GM23248 (cell line): Measurements from ENCODE around the gene ZNF319.
"Not testable (repeated sequence)": the region's sequence is repeated elsewhere in the genome, so short reads cannot be mapped to it uniquely, and the experiment has no call there.

Experiments used
- EZH2 ChIP-seq: fragments of 200-600 bp; sonication (generic); IDR thresholded peaks from 2 replicates; pipeline ENCODE4 v1.6.1; 2018; ENCODE audit warnings: antibody characterized with exemption, mild to moderate bottlenecking; ENCODE audit not compliant: insufficient read depth, poor library complexity, severe bottlenecking
- EZH2phosphoT487 ChIP-seq: fragments of 200-600 bp; sonication (generic); IDR thresholded peaks from 2 replicates; pipeline ENCODE4 v1.6.1; 2018; ENCODE audit warnings: antibody characterized with exemption, moderate library complexity, mild to moderate bottlenecking, low read depth; ENCODE audit not compliant: insufficient read depth

DNA sequence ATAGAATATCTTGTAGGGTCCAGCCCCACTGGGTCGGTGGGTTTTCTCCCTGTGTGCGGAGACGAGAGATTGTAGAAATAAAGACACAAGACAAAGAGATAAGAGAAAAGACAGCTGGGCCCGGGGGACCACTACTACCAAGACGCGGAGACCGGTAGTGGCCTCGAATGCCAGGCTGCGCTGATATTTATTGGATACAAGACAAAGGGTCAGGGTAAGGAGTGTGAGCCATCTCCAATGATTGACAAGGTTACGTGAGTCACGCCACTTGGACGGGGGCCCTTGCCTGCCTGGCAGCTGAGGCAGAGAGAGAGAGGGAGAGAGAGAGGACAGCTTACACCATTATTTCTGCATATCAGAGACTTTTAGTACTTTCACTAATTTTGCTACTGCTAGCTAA, 4.3 kb upstream of the ZNF319 start:
- TF ChIP-seq EZH2, EZH2phosphoT487: not testable (repeated sequence)
